ENCODE measurements around the gene LCP1.
"Not testable (repeated sequence)": the region's sequence is repeated elsewhere in the genome, so short reads cannot be mapped to it uniquely, and the experiment has no call there.

Gene LCP1, protein sequence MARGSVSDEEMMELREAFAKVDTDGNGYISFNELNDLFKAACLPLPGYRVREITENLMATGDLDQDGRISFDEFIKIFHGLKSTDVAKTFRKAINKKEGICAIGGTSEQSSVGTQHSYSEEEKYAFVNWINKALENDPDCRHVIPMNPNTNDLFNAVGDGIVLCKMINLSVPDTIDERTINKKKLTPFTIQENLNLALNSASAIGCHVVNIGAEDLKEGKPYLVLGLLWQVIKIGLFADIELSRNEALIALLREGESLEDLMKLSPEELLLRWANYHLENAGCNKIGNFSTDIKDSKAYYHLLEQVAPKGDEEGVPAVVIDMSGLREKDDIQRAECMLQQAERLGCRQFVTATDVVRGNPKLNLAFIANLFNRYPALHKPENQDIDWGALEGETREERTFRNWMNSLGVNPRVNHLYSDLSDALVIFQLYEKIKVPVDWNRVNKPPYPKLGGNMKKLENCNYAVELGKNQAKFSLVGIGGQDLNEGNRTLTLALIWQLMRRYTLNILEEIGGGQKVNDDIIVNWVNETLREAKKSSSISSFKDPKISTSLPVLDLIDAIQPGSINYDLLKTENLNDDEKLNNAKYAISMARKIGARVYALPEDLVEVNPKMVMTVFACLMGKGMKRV

DNA sequence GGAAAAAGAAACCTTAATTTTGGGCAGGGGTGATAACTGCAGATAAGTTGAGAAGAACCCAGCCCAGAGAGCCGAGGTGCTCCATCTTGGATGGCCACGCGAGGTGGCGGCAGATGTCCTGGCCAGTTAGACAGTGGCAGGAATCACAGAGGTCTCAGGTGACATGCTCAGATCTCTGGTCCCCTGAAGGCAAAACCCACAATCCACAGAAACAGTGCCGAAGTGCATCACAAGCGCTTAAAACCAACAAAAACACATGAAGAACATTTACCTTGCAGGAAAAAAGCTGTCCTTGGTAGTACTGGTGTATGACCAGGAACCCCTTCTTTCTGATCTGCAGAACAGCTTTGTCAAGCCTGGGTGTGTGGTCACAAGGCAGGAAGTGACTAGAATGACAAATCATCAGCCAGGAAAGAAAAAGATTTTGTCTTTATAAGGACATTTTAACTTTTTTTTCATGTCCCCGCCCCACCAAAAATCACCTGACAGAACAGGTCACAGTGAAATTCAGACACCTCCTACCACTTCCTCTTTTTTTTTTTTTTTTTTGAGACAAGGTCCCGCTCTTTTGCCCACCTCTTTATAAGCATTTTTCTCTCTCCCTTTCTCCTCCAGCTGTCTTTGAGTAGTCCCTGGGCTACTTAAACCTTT lies at the start of gene LCP1:
TSS of gene LCP1 (minus strand) at position 338 of the 651 bp plus-strand sequence. CDS start 22,515 bp downstream, outside the sequence.
- DNase-seq = no peak

DNA sequence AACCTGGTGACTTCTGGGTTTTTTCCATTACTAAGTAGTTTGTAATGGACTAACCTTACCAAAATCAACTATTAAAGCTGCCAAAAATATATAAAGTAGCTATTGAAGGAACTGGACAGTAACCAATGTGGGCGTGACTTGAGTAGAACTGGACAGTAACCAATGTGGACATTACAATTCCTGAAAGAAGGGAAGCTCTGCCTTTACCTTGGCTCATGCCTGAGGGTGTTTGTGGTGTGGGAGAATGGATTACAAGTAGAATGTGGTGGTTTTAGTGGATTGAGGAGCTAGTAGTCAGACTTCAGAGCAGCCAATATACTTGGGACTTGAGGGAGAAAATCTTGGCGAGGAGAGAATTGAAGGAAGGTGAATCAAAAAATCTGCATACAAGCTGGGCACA lies 47.3 kb upstream of the LCP1 start:
- no peak for DNase-seq

DNA sequence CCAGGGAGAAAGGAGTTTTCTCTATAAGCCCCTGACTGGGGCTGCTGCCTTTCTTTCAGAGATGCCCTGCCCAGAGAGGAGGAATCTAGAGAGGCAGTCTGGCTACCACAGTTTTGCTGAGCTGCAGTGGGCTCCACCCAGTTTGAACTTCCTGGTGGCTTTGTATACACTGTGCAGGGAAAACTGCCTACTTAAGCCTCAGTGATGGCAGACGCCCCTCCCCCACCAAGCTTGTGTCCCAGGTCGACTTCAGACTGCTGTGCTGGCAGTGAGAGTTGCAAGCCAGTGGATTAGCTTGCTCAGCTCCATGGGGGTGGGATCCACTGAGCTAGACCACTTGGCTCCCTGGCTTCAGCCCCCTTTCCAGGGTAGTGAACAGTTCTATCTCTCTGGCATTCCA lies 38.3 kb upstream of the LCP1 start:
- not testable (repeated sequence) for DNase-seq

DNA sequence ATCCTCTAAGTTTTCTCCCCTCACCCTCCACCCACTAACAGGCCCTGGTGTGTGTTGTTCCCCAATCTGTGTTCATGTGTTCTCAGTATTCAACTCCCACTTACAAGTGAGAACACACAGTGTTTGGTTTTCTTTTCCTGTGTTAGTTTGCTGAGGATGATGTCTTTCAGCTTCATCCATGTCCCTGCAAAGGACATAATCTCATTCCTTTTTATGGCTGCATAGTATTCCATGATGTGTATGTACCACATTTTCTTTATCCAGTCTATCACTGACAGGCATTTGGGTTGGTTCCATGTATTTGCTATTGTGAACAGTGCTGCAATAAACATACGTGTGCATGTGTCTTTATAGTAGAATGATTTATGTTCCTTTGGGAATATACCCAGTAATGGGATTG lies 32.8 kb upstream of the LCP1 start:
- not testable (repeated sequence) for DNase-seq

DNA sequence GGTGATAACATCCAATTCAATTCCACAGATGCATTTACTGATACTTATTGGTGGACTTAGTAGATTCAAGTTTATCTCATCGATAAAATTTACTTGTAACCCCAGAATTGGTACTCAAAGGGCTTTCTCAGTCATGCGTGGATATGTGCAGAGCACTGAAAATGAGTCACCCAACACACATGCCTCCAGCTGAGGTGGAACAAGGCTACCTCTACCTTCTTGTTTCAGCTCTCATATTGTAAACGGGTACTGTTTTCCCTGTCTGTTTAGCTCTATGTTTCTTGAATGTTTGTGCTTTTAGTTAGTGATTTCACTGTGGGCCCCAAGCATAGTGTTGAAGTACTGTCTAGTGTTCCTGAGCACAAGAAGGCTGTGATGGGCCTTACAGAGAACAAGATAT lies 31.3 kb upstream of the LCP1 start:
- no peak for DNase-seq

DNA sequence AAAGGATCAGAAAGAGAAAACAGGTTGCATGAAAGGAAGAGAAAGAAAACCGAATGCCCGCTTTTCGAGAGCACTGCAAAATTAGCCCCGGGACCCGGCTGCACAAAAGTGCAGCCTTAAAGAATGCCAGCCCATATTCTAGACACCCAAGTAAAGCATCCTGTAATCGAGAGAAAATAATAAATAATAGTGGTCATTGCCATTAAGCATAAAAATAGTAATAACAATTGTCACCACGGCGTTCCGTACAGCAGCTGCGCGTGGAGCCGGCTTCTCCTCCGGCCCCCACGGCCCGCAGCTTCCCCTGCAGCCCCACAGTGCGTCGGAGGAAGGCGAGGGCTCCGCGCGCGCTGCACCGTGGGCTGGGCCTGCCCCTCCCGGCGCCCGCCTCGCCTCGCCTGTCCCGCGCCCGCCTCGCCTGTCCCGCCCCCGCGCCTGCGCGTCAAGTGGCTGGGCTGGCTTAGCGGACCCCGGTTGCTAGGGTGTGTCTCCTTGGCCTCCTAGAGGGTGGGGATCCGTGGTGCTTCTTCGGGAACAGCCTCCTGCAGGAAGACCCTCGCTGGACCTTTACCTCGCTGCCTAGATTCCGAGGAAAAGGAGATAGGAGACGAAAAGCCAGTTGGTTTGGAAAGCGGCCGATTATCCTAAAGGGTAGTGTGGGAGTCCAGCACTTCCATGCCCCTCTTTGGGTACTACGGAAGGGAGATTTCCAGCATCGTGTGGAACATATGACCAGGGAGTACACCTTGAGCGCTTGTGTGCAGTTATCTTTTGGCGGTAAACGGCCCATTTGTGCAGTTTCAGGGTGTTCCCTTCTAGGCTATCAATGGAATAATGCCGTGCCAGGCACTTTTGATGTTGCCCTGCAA lies 29.7 kb upstream of the LCP1 start, which contains the start of gene LRRC63:
TSS of gene LRRC63 (plus strand) at position 446 of the 869 bp plus-strand sequence. CDS start 1,107 bp downstream, outside the sequence.
- DNase-seq = peak; percentile 46

DNA sequence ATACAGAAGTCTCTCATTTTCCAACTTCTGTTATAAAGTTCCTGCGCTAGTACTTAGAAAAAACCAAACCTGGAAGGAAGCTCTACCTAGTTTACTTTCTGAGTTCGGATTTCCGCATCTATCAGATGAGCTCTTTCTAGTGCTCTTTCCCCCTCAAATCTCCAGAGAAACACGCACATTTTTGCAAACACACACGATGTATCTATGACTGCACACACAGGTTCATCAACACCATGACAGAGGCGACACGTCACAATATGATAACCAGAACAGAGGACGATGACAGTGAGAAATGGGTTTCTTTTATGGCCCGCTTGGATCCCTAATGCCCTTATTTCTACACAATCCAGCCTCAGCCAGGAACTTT lies 29.1 kb upstream of the LCP1 start:
- peak; percentile 1 for DNase-seq

DNA sequence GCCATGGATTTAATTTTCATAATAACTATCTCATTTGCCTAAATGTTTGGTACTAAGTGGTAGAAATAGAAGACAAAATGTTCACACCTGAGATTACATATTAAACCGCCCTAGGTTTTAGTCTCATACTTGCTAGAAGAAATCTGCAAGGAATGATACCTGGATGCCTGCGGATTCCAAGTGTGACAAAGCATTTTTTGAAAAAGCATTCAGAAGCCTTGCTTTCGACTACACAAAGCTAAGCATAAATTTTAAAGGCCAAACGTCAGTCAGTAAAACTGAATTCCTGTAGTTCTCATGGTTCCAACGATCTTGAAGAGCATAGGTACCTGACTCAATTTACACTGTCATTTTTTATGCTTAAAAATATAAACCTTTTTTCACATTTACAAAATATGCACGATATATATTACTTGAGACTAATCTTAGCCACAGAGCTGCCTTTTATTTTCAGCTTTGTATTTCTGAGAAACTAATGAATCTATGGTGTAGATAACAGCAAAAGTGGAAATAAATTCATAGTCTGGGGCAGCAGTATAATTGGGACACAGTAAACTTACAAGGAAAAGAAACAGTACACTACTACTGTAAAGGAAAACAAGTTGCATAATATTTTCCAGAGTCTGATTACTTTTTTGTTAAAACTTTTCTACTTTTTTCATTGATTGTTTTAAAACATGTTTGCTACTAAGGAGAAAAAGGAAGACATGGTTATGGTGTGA lies 28.5 kb upstream of the LCP1 start:
- DNase-seq = no peak

DNA sequence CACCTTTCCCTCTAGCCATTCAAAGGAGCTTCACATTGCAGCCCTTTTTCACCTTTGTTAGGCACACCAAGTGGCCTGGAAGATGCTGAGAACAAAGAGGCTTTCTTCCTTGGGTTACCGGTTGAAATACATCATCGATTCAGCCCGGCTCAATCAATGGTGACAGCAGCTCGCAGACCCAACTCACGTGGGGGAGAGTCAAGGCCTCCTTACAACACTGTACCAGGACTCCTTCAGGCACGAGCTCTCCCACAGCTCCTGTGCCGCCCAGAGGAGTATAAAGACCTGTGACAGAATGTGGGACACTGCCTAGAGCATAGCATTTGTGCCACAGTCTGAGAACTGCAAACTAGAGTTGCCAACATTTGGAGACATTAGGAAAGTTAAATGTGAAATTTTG lies 25.9 kb upstream of the LCP1 start:
- no peak for DNase-seq

DNA sequence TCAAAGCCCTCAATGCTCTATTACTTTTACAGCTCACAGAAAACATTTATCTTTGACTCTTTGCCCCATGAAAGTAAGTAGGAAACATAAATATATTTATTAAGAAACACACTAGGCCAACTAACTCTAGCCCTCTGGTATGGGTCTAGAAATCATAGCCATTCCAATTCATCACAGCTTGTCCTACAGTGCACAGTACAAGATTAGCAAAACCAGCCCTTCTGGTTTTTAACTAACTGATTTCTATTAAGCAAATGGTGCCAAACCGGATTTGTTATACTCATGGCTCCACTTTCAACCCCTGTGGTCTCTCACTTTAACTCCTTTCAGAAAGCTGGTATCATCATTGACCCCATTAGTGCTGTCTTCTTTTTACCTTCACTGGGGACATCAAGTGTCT lies 24.2 kb upstream of the LCP1 start:
- DNase-seq = no peak

DNA sequence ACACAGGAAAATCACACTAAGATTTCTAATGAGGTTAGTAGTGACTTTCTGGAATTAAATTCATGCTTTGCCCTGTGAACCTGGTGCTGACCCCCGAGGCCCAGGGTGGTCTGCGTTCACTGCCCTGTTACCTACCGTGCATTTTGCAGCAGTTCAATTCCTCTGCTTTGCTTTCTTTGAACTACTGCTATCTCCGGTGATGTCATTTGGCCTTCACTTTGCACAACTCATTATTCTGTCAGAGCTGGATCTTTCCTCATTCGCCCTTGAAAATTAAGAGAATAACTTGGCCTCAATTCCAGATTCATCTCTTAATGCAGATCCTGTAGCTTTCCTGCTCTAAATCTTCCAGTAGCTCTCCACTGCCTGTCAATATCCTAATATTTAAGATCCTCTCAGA lies 21.0 kb upstream of the LCP1 start:
- DNase-seq = no peak

DNA sequence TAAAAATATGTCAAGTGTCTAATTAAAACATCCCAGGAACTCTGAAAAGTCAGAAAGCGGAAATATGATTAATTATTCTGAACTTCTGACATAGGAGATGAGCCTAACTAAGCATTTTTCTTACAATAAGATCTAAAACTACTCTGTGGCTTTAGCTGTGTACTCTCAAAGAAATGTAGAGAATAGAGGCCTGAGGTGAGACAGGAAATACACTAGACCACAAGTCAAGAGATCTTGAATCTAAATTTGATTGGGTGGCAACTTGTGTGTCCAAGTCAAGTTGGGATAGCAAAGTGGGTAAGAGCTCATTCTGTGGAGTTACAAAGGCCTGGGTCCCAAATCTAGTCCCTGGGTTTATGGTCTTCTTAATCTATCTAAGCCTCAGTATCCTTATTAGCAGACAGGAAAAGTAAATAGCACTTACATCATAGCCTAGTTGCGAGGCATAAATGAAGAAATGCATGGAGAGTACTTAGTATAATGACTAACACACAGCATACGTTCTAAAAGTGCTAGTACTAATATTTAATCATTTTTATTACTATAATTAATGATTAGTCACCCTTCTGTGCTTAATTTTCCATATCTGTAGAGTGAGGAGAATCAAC lies 20.3 kb upstream of the LCP1 start:
- no peak for DNase-seq

DNA sequence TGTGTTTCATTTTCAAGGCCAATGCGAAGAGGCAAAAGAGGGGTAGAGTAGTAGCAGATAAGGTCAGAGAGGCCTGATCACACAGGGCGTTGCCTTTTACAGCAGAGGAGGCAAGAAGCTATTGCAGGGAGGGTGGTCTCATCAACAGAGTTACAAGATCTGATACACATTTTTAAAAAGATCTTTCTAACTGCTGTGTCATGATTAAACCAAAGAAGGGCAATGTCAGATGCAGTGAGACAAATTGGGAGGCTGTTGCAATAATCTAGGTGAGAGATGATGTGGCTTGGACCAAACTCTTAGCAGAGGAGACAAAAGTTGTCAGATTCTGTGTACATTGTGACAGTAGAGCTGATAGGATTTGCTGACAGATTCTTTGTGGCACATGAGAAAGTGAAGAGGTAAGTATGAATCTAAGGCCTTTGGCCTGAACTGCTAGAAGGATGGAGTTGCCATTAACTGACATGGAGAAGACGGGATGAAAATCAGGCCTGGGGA lies 16.8 kb upstream of the LCP1 start:
- DNase-seq = no peak

DNA sequence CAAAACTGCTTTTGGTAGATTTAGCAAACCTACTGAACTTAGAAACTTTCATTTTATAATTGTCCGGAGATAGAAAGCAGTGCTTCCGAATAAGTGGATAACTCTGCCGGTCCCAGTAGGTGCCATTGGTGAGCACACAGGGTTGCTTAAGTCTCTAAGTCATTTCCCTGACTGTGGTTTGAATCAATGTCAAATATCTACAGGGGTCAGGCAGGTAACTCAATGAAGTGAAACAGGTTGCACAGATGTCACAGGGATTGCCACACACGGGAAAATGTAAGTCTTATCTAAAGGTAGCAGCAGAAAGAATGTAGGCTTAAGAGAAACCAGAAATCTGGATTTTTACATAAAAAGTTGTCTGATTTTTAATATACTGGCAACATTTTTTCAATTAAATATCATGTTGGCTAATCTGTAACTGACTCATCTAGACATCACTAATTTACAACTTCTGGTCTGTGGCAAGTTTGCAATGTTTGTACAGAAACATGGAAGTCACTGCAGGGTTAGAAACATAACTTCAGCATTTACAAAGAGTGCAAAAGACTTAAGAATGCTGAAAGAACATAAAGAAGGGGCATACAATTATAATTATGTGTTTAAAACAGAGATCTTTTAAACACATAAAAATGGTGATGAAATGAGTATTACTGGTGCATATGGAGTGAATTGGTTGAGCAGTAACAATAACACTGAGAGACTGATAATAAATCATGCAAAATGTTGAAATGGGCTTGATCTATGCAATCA lies 15.5 kb upstream of the LCP1 start:
- no peak for DNase-seq

DNA sequence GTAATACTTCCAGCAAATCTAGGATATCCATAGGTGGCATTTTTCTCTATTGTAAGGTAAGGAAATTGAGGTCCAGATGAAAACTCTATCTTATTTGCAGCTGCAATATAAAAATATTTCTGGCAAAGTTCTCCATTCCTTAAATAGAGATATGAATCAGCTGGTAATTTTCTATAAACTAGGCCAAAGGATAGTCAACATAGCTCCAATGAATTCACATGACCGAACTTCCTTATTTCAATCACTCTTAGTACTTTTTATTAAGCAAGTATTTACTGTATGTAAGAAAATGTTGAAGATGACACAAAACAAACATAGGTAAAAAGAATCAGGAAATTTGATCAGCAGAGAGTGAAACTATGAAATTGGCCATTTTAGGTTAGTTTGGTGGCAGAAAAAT lies 13.0 kb upstream of the LCP1 start:
- DNase-seq = no peak

DNA sequence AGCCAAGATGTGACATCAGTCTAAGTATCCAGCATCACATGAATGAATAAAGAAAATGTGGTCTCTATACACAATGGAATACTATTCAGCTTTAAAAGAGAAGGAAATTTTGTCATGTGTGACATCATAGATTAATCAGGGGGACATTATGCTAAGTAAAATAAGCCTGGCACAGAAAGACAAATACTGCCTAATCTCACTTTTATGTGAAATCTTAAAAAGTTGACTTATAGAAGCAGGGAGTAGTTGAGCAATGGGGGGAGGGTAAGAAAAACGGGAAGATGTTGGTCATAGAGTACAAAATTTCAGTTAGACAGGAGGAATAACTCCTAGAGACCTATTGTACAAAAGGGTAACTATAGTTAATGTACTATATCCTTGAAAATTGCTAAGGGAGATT lies 10.4 kb upstream of the LCP1 start:
- DNase-seq = no peak

DNA sequence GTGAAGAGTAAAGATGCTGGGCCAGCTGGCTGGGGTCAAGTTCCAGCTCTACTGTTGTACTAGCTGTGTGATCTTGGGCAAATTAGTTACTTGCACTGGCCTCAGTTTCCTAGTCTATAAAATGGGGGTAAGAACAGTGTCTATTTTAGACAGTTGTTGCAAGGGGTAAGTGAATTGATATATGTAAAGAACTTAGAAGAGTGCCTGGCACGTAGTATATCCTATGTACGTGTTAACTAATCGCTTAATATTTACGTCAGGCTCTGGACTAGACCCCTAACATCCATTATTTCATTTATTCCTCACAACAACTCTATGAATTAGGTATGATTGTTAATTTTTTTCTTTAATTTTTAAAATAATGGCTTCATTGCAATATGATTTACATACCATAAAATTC lies 3.7 kb upstream of the LCP1 start:
- DNase-seq = no peak

DNA sequence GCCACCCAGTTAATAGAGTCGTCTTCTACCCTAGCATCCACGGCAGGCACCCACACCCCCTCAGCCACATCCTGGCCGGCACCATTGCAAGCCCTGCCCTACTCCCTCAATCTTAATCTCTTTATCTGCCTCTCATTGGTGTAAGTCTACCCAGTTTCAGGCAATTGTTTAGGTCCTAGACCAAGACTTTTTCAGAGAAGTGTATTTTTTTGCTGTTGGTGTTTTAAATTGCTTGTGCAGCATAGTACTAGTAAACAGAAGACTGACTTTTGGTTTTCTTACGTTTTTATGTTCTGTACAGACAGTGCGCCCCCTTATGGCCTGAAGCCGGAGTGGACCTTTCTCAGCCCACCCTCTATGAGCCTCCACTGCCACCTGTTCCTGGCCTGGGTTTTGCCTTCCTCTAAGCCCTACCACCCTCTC lies 2.3 kb upstream of the LCP1 start:
- no peak for DNase-seq

DNA sequence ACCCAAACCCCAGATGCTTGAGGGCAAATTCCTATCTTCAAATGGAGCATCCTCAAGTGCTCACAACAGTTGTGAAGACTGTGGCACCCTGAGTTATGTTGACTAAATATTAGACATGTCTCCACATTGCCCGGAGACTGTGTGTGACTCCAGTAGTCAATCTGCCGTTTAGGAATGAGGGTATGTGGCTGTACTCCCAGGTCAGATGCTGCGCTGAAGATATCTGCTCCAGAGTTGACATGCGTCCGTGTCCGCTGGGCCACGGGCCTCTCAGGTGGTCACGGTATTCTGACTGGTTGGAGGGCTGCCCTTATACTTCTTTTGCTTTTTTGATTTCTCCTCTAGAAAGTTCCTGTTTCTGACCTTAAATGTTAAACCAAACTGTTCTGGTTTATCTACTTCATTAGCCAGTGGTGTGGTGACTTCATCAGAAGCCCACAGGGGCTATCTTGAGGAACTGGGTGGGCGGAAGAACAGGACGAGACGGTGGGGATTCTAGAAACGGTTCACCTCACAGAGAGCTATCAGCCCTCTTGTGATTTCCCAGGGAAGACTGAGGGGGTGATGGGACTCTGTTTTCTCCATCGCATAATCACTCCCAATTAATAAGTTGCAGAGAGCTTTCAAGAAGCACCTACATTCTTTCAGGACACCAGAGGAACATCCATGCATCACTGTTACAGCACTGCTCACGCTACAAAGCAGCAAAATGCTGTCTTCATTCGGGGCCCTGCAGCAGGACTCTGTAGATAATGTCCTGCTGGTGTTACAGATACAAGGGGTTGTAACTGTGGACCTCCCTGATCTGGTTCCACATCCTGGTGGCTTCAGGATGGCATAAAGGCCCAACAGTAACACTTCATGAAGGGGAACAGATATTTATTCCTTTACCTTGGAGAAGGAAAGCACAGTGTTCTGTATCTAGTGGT lies 1.3 kb upstream of the LCP1 start:
- DNase-seq = no peak

DNA sequence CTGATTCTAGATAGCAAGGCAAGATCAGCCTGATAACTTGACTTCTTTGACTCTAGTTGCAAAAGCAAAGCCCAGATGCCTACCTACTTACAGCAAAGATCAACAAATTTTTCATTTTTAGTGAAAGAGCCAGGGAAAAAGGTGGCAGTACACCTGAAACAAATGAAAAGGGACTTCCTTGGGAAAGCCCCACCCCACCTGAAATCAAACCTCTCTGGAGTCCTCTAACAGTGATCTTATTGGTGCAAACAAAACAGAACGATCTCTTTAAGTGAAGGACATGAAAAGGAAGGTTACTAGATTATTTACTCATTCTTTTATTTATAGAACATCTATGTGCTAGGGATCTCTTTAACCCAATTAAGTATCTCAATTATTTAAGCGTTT lies 507 bp upstream of the LCP1 start:
- no peak for DNase-seq

Measured in NCI-H1694 (cell line).